Naive B cell (primary cell): Measurements from ENCODE around the gene AGRN. TPM values are rescaled to one million over a fixed set of nuclear protein-coding genes. Genes with fewer than 3 reads are reported as not detected.
A peak's percentile ranks its signal among the peaks of the same experiment; 100 is the strongest.
"Not testable (repeated sequence)": the region's sequence is repeated elsewhere in the genome, so short reads cannot be mapped to it uniquely, and the experiment has no call there.

Source experiments
- ATAC-seq, 2 donors: fragments of 150-1000 bp; cut with Tn5 transposase; 2 replicates each; pipeline ENCODE4 v1.10.0; 2021; ENCODE audit warnings: low read depth in 2 of 2, mild to moderate bottlenecking in 2 of 2, moderate library complexity in 2 of 2
- DNase-seq: peaks from one replicate; pipeline ENCODE4 v3.0.0; 2022
- H3K27ac Mint-ChIP-seq, 6 donors: one replicate each; pipeline ENCODE4 v1.8.0; 2020 to 2022; ENCODE audit warnings: mild to moderate bottlenecking in 6 of 6, mixed read lengths in 6 of 6, moderate library complexity in 5 of 6, inconsistent platforms in 2 of 6
- H3K27me3 Mint-ChIP-seq, 3 donors: one replicate each; pipeline ENCODE4 v1.8.0; 2021 to 2022; ENCODE audit warnings: mixed read lengths in 3 of 3, mild to moderate bottlenecking in 1 of 3
- H3K36me3 Mint-ChIP-seq, 2 donors: one replicate each; pipeline ENCODE4 v1.8.0; 2020 to 2022; ENCODE audit warnings: mixed read lengths in 2 of 2, inconsistent platforms in 1 of 2, mild to moderate bottlenecking in 1 of 2
- H3K4me1 Mint-ChIP-seq, 3 donors: one replicate each; pipeline ENCODE4 v1.8.0; 2020 to 2022; ENCODE audit warnings: mixed read lengths in 3 of 3, inconsistent platforms in 1 of 3, mild to moderate bottlenecking in 1 of 3, moderate library complexity in 1 of 3
- H3K4me3 Mint-ChIP-seq, 8 donors: one replicate each; pipeline ENCODE4 v1.8.0; 2020 to 2022; ENCODE audit warnings: mild to moderate bottlenecking in 8 of 8, mixed read lengths in 8 of 8, moderate library complexity in 8 of 8, inconsistent platforms in 2 of 8
- H3K9me3 Mint-ChIP-seq, 7 donors: one replicate each; pipeline ENCODE4 v1.8.0; 2020 to 2022; ENCODE audit warnings: mixed read lengths in 7 of 7, mild to moderate bottlenecking in 5 of 7, inconsistent platforms in 2 of 7, moderate library complexity in 1 of 7
- polyA plus RNA-seq, 6 donors: library from polyadenylated mRNA; unstranded; fragments of 300-500 nt; fragmentation: Illumina TruSeq; gene quantifications; one replicate each; pipeline ENCODE4 v1.2.3, GENCODE V29; 2021; ENCODE audit warnings: low read depth in 6 of 6

The AGRN gene
- polyA plus RNA-seq: under 1 TPM in 2 of 6 donors, not detected in 4; 0.04 to 0.52 TPM

DNA sequence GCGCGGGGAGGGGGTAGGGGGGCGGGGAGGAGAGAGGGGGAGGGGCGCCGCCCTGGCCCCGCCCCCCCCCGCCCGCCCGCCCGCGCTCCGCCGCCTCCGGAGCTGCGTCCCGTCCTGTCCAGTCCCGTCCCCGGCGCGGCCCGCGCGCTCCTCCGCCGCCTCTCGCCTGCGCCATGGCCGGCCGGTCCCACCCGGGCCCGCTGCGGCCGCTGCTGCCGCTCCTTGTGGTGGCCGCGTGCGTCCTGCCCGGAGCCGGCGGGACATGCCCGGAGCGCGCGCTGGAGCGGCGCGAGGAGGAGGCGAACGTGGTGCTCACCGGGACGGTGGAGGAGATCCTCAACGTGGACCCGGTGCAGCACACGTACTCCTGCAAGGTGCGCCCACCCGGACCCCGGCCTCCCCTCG lies at the start of gene AGRN:
Gene AGRN (plus strand): TSS at position 121 of the 405 bp plus-strand sequence. CDS start 53 bp downstream, at position 174.
- no peak for DNase-seq
- H3K4me1 Mint-ChIP-seq: peaks cover 6 to 20% (median 12%) of the 10 kb centered on the region in 3 donors
- H3K4me3 Mint-ChIP-seq: peak within 1 kb of the TSS; percentile 54 to 80 (median 70)
- peaks cover 0 to 20% (median 10%) of the 10 kb centered on the region in 3 donors for H3K27me3 Mint-ChIP-seq
- no peaks in the 10 kb centered on the region for H3K36me3 Mint-ChIP-seq
- H3K9me3 Mint-ChIP-seq: no peaks in the 10 kb centered on the region
- peak within 1 kb of the TSS in 2 of 6 donors; percentile 72 to 81 for H3K27ac Mint-ChIP-seq
- peak in 1 of 2 donors; percentile 6 for ATAC-seq

DNA sequence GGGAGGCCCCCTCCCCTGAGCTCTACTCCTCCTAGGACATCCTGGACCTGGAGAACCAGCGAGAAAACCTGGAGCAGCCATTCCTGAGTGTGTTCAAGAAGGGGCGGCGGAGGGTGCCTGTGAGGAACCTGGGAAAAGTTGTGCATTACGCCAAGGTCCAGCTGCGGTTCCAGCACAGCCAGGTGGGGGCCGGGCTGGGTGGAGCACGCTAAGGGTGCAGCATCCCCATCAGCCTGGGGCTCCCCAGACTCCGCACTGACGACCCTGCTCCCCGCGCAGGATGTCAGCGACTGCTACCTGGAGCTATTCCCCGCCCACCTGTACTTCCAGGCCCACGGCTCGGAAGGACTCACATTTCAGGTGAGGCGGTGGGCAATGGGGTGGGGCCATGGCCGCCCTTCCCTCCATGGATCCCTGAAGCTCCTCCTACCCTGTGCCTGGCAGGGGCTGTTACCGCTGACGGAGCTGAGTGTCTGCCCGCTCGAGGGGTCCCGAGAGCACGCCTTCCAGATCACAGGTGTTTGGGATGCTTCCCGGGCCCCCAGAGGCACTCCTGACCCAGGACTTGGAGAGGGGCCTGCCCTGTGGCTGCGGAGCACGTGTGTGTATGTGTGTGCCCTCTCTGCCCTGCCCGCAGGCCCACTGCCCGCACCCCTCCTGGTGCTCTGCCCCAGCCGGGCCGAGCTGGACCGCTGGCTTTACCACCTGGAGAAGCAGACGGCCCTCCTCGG lies 49.5 kb upstream of the AGRN start:
- Mint-ChIP-seq H3K27ac (no peak overlapping the region), H3K9me3 (no peaks in the 10 kb centered on the region), H3K36me3 (no peaks in the 10 kb centered on the region), H3K4me3 (no peak overlapping the region), H3K27me3 (peaks cover 18 to 45% (median 30%) of the 10 kb centered on the region in 3 donors), H3K4me1 (peaks cover 0 to 4% (median 1%) of the 10 kb centered on the region in 3 donors)
- no peak for ATAC-seq
- no peak for DNase-seq

DNA sequence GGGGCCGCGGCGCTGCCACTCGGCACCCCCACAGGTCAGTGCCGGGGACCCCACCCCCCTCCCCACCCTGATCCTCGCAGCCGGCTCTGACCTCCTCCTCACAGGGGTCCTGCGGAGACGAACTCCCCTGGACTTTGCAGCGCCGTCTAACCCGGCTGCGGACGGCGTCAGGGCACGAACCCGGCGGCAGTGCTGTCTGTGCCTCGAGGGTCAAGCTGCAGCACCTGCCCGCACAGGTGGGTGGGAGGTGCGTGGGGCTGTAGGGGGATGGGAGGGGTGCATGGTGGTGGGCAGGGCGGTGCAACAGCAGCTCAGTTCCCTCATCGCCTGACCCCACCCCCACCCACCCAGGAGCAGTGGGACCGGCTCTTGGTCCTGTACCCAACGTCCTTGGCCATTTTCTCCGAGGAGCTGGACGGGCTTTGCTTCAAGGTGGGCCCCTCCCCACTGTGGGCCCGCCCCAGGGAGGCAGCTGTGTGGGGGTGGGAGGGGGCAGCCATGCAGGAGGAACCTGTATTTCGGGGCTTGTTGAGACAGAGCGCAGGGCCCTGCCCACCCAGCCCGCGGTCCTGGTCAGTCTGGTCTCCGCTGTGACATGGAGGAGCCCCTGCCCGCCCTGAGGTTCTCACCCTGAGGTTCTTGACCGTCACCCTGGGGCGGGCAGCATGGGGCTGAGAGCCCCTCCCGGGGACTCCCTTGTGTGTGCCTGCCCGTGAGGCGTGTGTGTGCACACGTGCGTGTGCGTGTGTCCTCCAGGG lies 48.8 kb upstream of the AGRN start:
- no peak overlapping the region for H3K4me3 Mint-ChIP-seq

DNA sequence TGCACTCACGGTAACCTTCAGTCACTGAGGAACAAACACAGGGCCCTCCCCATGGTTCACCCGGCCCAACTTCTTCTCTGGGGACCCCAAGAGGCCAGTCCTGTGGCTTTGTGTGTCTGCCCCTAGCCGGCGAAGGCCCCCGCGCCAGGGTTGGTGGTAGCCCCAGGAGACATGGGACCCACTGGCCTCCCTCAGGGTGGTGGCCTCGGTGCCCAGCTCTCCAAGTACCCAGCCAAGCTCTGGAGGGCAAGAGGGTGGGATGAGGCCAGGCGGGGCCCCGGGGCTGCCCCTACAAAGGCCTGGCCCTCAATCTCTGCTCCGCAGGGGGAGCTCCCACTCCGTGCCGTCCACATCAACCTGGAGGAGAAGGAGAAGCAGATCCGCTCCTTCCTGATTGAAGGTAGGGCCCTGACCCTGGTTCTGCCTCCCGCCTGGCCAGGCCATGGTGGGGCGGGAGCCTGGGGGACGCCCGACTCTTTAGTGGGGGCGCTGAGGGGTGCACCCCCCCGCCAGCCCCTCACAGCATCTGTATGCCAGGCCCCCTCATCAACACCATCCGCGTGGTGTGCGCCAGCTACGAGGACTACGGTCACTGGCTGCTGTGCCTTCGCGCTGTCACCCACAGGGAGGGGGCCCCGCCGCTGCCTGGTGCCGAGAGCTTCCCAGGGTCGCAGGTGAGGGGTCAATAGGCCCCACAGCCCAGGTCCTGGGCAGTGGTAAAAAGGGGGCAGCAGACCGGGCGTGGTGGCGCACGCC lies 48.0 kb upstream of the AGRN start:
- peaks cover 0 to 10% (median 8%) of the 10 kb centered on the region in 3 donors for H3K4me1 Mint-ChIP-seq
- ATAC-seq: no peak

More for the DNA sequence above, 48.8 kb upstream of the AGRN start:
- H3K9me3 Mint-ChIP-seq: no peaks in the 10 kb centered on the region
- ATAC-seq (no peak), DNase-seq (no peak)
- peaks cover 0 to 10% (median 8%) of the 10 kb centered on the region in 3 donors for H3K4me1 Mint-ChIP-seq
- H3K27me3 Mint-ChIP-seq: peaks cover 18 to 53% (median 38%) of the 10 kb centered on the region in 3 donors
- no peaks in the 10 kb centered on the region for H3K36me3 Mint-ChIP-seq
- H3K27ac Mint-ChIP-seq: no peak overlapping the region

DNA sequence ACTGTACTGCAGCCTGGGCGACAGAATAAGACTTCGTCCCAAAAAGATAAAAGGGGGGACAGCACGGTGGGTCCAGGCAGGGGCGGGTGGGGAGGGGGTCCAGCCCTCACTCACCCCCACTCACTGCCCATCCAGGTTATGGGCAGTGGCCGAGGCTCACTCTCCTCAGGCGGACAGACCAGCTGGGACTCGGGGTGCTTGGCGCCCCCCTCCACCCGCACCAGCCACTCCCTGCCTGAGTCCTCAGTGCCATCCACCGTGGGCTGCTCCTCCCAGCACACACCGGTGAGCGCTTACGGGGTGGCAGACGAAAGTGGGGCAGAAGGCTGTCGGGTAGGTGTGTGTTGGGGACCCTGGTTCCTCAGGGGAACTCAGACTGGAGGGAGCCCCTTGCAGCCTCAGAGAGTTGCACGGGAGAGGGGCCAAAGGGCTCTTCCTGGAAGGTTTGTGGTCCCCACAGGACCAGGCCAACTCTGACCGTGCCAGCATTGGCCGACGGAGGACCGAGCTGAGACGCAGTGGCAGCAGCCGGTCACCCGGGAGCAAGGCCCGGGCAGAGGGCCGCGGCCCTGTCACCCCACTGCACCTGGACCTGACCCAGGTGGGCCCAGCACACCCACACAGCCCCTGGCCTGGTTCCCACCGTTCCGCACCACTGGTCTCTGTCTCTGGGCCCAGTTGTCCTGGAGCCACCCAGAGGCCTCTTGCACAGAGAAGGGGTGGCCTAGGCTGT lies 47.0 kb upstream of the AGRN start:
- Mint-ChIP-seq H3K9me3 (no peaks in the 10 kb centered on the region), H3K36me3 (no peaks in the 10 kb centered on the region), H3K4me1 (peaks cover 0 to 10% (median 8%) of the 10 kb centered on the region in 3 donors), H3K4me3 (no peak overlapping the region), H3K27ac (no peak overlapping the region), H3K27me3 (peaks cover 18 to 53% (median 39%) of the 10 kb centered on the region in 3 donors)
- ATAC-seq (no peak), DNase-seq (no peak)

More for the DNA sequence above, 48.0 kb upstream of the AGRN start:
- H3K27ac Mint-ChIP-seq: no peak overlapping the region
- H3K27me3 Mint-ChIP-seq: peaks cover 18 to 53% (median 38%) of the 10 kb centered on the region in 3 donors
- H3K4me3 Mint-ChIP-seq: no peak overlapping the region
- H3K36me3 Mint-ChIP-seq: no peaks in the 10 kb centered on the region
- no peaks in the 10 kb centered on the region for H3K9me3 Mint-ChIP-seq
- no peak for DNase-seq

DNA sequence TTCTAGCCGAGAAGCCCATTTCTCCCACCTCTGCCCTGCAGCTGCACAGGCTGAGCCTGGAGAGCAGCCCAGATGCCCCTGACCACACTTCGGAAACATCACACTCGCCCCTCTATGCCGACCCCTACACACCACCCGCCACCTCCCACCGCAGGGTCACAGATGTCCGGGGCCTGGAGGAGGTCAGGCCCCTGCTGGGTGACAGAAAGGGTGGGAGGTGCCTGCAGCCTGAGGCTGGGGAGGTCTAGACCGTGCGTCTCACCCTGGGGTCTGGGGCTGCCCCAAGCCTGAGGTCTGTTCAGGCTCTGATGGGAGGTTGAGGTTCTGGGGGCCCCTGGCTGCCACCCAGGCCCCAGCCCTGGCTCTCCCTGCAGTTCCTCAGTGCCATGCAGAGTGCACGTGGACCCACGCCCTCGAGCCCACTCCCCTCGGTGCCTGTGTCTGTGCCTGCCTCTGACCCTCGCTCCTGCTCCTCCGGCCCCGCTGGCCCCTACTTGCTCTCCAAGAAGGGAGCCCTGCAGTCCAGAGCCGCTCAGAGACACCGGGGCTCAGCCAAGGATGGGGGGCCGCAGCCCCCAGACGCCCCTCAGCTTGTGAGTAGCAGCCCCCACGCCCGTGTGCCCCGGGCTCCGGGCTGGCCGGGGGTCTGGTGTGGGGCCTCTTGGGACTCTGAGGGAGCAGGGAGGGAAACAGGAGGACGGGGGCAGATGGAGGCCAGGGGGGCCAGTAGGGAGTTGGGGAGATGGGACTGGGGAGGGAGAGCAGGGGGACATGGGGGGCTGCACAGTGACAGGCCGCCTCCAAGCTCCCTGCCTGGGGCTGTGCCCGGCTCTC lies 46.2 kb upstream of the AGRN start:
- ATAC-seq (no peak), DNase-seq (no peak)
- peaks cover 13 to 53% (median 39%) of the 10 kb centered on the region in 3 donors for H3K27me3 Mint-ChIP-seq
- no peak overlapping the region for H3K27ac Mint-ChIP-seq
- no peaks in the 10 kb centered on the region for H3K36me3 Mint-ChIP-seq
- peaks cover 4 to 14% (median 8%) of the 10 kb centered on the region in 3 donors for H3K4me1 Mint-ChIP-seq
- no peak overlapping the region for H3K4me3 Mint-ChIP-seq
- H3K9me3 Mint-ChIP-seq: no peaks in the 10 kb centered on the region

DNA sequence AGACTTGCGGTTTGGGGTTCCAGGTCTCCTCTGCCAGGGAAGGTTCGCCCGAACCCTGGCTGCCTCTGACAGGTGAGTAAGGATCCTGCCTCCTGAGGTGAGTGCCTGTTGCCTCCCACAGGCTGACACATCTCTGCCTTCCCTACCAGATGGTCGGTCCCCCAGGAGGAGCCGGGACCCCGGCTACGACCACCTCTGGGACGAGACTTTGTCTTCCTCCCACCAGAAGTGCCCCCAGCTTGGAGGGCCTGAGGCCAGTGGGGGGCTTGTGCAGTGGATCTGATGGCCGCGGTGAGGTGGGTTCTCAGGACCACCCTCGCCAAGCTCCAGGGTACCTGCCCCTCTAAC lies 45.7 kb upstream of the AGRN start:
- no peaks in the 10 kb centered on the region for H3K36me3 Mint-ChIP-seq
- H3K27ac Mint-ChIP-seq: no peak overlapping the region
- DNase-seq (no peak), ATAC-seq (no peak)
- no peak overlapping the region for H3K4me3 Mint-ChIP-seq
- H3K4me1 Mint-ChIP-seq: peaks cover 4 to 14% (median 8%) of the 10 kb centered on the region in 3 donors
- H3K9me3 Mint-ChIP-seq: no peaks in the 10 kb centered on the region
- peaks cover 7 to 47% (median 33%) of the 10 kb centered on the region in 3 donors for H3K27me3 Mint-ChIP-seq

DNA sequence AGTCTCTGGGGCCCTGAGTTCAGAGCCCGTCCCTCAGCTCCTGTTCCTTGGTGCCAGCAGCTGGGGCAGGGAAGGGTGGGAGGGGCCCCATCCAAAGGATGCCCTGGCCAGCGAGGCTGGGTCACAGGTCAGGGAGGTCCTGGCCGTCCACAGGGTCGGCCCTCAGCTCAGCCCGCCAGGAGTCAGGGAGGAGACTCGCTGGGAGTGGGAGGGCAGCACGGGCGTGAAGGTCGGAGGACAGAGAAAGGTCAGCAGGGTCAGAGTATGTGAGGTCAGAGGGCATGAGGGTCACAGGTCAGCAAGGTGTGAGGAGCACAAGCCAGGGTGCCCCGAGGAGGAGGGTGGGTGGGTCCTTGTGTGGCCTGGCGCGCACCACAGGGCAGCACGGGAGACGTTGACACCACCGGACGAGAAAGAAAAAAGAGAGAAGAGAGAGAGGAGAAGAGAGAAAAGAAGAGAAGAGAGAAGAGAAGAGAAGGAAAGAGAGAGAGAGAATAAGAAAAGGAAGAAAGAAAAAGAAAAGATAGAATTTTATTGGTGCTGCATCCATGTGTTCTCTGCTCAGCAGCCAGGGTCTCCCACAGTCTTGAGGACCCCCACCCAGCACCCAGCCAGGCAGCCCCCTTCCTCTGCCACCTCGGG lies 45.1 kb upstream of the AGRN start:
- H3K4me1 Mint-ChIP-seq: peaks cover 4 to 10% (median 8%) of the 10 kb centered on the region in 3 donors
- DNase-seq (no peak), ATAC-seq (no peak)
- H3K4me3 Mint-ChIP-seq: no peak overlapping the region
- peak overlapping the region in 1 of 6 donors; percentile 66 for H3K27ac Mint-ChIP-seq
- peaks cover 2 to 42% (median 28%) of the 10 kb centered on the region in 3 donors for H3K27me3 Mint-ChIP-seq
- no peaks in the 10 kb centered on the region for H3K9me3 Mint-ChIP-seq
- no peaks in the 10 kb centered on the region for H3K36me3 Mint-ChIP-seq

DNA sequence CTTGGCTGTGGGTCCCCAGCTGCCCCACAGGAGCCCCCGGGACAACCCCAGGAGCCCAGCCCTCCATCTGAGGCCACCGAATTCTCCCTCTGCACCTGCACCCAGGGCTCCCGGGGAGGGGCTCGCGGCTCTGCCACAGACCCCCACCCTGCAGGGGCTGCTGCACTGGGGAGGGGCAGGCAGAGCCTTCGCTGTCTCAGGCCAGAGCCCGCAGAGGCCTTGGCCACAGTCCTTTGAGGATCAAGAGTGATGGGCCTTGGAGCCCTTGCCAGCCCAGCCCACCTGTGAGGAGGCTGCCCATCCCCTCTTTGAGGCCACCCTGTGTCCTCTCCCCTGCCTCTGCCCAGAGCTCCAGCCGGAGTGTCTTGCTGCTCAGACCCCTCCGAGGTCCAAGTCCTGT lies 44.6 kb upstream of the AGRN start:
- Mint-ChIP-seq H3K4me1 (peaks cover 4 to 10% (median 8%) of the 10 kb centered on the region in 3 donors), H3K27ac (peak overlapping the region in 1 of 6 donors; percentile 66), H3K9me3 (no peaks in the 10 kb centered on the region), H3K4me3 (peak overlapping the region in 3 of 8 donors; percentile 34 to 56 (median 47)), H3K27me3 (peaks cover 0 to 39% (median 26%) of the 10 kb centered on the region in 3 donors), H3K36me3 (no peaks in the 10 kb centered on the region)
- DNase-seq: no peak
- ATAC-seq: no peak

DNA sequence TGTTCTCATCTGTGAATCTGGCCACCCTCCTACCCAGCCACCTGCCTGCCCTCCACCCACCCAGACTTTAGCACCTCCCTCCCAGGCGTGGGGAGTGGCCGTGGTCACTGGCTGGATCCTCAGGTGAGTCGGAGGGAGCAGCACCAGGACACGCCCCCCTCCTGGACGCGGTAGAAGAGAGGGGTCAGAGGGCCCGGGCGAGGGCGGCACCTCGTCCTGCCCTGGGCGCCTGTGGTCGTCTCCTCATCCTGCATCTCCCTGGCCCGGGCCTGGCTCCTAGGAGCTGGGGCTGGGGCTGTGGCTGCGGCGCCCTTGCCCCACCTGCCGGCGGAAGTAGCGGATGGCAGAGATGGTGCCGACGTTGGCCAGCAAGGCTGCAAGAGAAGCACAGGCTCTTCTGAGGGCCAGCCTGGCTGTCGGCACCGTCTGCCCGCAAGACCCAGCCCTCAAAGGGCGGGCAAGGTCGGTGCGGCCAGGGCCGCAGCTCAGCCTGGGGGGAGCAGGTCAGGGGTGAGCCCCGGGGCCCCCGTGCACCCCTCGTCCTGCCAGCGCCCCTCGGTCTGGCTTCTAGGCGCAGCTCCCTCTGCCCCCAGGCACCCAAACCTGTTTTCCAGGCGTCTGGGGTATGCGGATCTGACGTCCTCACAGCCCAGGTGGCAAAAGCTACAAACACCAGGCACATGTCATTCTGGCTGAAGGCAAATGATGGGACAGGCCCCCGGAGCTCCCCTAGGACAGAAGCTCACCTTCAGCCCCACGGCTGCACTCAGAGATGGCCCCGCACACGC lies 43.8 kb upstream of the AGRN start:
- peaks cover 4 to 10% (median 8%) of the 10 kb centered on the region in 3 donors for H3K4me1 Mint-ChIP-seq
- no peaks in the 10 kb centered on the region for H3K9me3 Mint-ChIP-seq
- DNase-seq: peak; percentile 51
- no peaks in the 10 kb centered on the region for H3K36me3 Mint-ChIP-seq
- H3K4me3 Mint-ChIP-seq: peak overlapping the region in 6 of 8 donors; percentile 34 to 58 (median 50)
- H3K27ac Mint-ChIP-seq: peak overlapping the region in 3 of 6 donors; percentile 25 to 76 (median 45)
- peak; percentile 84 to 85 for ATAC-seq
- H3K27me3 Mint-ChIP-seq: peaks cover 0 to 40% (median 26%) of the 10 kb centered on the region in 3 donors

DNA sequence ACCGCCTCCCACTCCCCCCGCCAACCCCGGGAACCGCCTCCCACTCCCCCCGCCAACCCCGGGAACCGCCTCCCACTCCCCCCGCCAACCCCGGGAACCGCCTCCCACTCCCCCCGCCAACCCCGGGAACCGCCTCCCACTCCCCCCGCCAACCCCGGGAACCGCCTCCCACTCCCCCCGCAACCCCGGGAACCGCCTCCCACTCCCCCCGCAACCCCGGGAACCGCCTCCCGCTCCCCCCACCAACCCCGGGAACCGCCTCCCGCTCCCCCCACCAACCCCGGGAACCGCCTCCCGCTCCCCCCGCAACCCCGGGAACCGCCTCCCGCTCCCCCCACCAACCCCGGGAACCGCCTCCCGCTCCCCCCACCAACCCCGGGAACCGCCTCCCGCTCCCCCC lies 43.1 kb upstream of the AGRN start:
- not testable (repeated sequence) for H3K36me3 Mint-ChIP-seq, DNase-seq, H3K4me3 Mint-ChIP-seq, H3K27ac Mint-ChIP-seq, ATAC-seq, H3K9me3 Mint-ChIP-seq
- Mint-ChIP-seq H3K4me1 (peaks cover 4 to 10% (median 8%) of the 10 kb centered on the region in 3 donors), H3K27me3 (peaks cover 0 to 41% (median 26%) of the 10 kb centered on the region in 3 donors)
